ENCODE results near the gene SENP8. TPM values are rescaled to one million over a fixed set of nuclear protein-coding genes. Genes with fewer than 3 reads are reported as not detected.
"Not testable (repeated sequence)": the region's sequence is repeated elsewhere in the genome, so short reads cannot be mapped to it uniquely, and the experiment has no call there.

The SENP8 gene
- total RNA-seq, 2 experiments from 2014 or later, result 3.0 to 3.4 TPM

DNA sequence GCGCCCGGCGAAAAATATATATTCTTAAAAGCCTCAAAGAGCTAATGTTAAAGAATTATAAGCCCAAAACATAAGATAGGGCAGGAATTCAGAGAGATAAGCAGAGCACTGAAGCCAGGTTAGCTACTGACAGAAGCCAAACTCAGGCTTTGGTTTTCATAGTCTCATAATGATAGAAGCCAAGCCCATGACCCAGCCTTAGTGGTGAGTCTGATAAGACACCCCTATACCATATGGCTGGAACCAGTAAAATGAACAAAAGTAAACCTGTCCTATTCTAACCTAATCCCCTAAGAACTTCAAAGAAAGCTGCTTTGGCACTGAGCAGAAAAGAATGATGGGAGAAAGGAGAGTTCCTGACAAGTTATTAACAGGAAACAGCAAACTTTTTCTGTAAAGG lies 26.2 kb upstream of the SENP8 start:
- H3K27ac Mint-ChIP-seq, result no peak overlapping the region
- no peaks in the 10 kb centered on the region for H3K4me1 Mint-ChIP-seq
- H3K36me3 Mint-ChIP-seq (ENCODE audit: low read depth), result peaks cover 11% of the 10 kb centered on the region
- H3K4me3 Mint-ChIP-seq, result no peak overlapping the region
- ChIA-PET CTCF (interaction anchor here (0.6 to 1.1 kb wide), 2 partner anchors 9 to 71 kb away, joined by 3 read pairs; no protein-coding TSS in a partner anchor), POLR2A (no interaction called here)
- no peaks in the 10 kb centered on the region for H3K27me3 Mint-ChIP-seq
- H3K9me3 Mint-ChIP-seq (ENCODE audit: low read depth), result no peaks in the 10 kb centered on the region
- intact Hi-C loops (cut with DNase I, micrococcal nuclease), result no loop called here
- ATAC-seq, result no peak
- DNase-seq, result no peak

DNA sequence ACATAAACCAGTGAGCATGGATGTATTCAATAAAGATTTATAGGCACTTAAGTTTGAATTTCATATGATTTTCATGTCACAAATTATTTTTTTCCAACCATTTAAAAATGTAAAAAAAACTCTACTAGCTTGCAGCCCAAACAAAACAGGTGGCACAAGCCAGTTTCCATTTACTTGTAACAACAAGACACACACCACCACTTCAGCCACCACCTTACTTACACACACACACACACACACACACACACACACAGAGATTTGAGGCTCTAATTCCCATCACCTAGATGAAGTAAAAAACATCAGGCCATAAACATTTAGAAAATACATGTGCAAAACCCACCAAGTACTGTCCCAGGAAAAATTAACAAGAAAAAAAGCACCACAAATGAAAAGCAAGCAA lies 25.5 kb upstream of the SENP8 start:
- ATAC-seq (no peak), DNase-seq (no peak)
- POLR2A ChIA-PET, result no interaction called here
- no peaks in the 10 kb centered on the region for H3K4me1 Mint-ChIP-seq
- H3K36me3 Mint-ChIP-seq (ENCODE audit: low read depth), result peaks cover 8% of the 10 kb centered on the region
- CTCF ChIA-PET, result interaction anchor here (0.5 to 1.1 kb wide), 2 partner anchors 19 to 72 kb away, joined by 3 read pairs; no protein-coding TSS in a partner anchor
- intact Hi-C loops (cut with DNase I, micrococcal nuclease), result no loop called here
- H3K9me3 Mint-ChIP-seq (ENCODE audit: low read depth), result no peaks in the 10 kb centered on the region
- H3K27me3 Mint-ChIP-seq, result no peaks in the 10 kb centered on the region
- H3K4me3 Mint-ChIP-seq, result no peak overlapping the region
- H3K27ac Mint-ChIP-seq, result no peak overlapping the region

DNA sequence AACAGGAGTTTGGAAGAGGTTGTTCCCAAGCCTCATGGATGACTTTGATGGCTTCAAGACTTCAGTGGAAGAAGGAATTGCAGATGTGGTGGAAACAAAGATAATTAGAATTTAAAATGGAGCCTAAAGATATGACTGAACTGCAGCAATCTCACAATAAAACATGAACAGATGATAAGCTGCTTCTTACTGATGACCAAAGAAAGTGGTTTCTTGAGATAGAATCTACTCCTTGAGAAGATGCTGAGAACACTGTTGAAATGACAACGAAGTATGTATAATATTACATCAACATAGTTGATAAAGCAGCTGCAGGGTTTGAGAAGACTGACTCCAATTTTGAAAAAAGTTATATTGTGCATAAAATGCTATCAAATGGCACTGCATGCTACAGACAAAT lies 21.4 kb upstream of the SENP8 start:
- no peaks in the 10 kb centered on the region for H3K9me3 Mint-ChIP-seq (ENCODE audit: low read depth)

DNA sequence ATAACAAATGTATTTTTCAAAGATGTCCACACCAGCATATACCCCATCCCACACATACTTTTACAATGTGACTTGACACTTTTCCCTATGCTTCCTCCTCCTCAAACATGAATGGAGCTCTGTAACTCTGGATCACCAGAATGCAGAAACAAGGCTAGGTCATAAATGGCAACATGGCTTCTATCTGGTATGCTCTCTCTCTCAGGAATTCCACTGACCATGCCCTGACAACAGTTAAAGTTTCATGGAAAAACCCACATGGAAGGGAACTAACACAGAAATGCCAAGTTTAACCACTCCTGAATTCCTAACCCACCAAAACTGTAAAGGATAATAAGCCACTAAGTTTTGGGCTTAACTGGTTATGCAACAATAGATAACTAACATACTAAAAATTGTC lies 20.2 kb upstream of the SENP8 start:
- Mint-ChIP-seq H3K4me3 (no peak overlapping the region), H3K9me3 (ENCODE audit: low read depth) (no peaks in the 10 kb centered on the region), H3K4me1 (no peaks in the 10 kb centered on the region), H3K27ac (no peak overlapping the region), H3K27me3 (no peaks in the 10 kb centered on the region), H3K36me3 (ENCODE audit: low read depth) (peaks cover 5% of the 10 kb centered on the region)
- DNase-seq (no peak), ATAC-seq (no peak)
- intact Hi-C loops (cut with DNase I, micrococcal nuclease), result no loop called here
- CTCF ChIA-PET, result interaction anchor here (0.6 kb wide), 1 partner anchor 108 kb away, joined by 3 read pairs; no protein-coding TSS in a partner anchor
- POLR2A ChIA-PET, result no interaction called here

More for the DNA sequence above, 21.4 kb upstream of the SENP8 start:
- no peak for DNase-seq
- CTCF ChIA-PET, result no interaction called here
- no peaks in the 10 kb centered on the region for H3K4me1 Mint-ChIP-seq
- H3K27me3 Mint-ChIP-seq, result no peaks in the 10 kb centered on the region
- intact Hi-C loops (cut with DNase I, micrococcal nuclease), result no loop called here
- peaks cover 6% of the 10 kb centered on the region for H3K36me3 Mint-ChIP-seq (ENCODE audit: low read depth)
- no peak for ATAC-seq
- H3K4me3 Mint-ChIP-seq, result no peak overlapping the region
- POLR2A ChIA-PET, result no interaction called here
- H3K27ac Mint-ChIP-seq, result no peak overlapping the region

DNA sequence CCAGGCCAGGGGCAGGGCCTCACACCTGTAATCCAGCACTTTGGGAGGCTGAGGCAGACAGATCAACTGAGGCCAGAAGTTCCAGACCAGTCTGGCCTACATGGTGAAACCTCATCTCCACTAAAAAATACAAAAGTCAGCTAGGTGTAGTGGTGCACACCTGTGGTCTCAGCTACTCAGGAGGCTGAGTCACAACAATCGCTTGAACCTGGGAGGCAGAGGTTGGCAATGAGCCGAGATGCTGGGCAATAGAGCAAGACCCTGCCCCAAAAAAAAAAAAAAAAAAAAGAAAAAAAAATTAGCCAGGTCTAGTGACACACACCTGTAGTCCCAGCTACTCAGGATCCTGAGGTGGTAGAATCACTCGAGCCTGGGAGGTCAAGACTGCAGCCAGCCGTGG lies 19.0 kb upstream of the SENP8 start:
- no peaks in the 10 kb centered on the region for H3K9me3 Mint-ChIP-seq (ENCODE audit: low read depth)
- H3K27me3 Mint-ChIP-seq, result no peaks in the 10 kb centered on the region
- intact Hi-C loops (cut with DNase I, micrococcal nuclease), result no loop called here
- peaks cover 5% of the 10 kb centered on the region for H3K36me3 Mint-ChIP-seq (ENCODE audit: low read depth)
- ChIA-PET POLR2A (no interaction called here), CTCF (interaction anchor here (0.6 kb wide), 1 partner anchor 16 kb away, joined by 4 read pairs; no protein-coding TSS in a partner anchor)
- ATAC-seq (no peak), DNase-seq (no peak)
- H3K4me3 Mint-ChIP-seq, result no peak overlapping the region
- no peak overlapping the region for H3K27ac Mint-ChIP-seq
- peaks cover 3% of the 10 kb centered on the region for H3K4me1 Mint-ChIP-seq

DNA sequence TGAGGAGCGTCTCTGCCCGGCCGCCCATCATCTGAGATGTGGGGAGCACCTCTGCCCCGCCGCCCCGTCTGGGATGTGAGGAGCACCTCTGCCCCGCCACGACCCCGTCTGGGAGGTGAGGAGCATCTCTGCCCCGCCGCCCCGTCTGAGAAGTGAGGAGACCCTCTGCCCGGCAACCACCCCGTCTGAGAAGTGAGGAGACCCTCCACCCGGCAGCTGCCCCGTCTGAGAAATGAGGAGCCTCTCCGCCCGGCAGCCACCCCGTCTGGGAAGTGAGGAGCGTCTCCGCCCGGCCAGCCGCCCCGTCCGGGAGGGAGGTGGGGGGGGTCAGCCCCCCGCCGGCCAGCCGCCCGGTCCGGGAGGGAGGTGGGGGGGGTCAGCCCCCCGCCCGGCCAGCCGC lies 17.7 kb upstream of the SENP8 start:
- ATAC-seq; DNase-seq; H3K36me3 Mint-ChIP-seq (ENCODE audit: low read depth); H3K4me3 Mint-ChIP-seq; CTCF ChIA-PET; H3K4me1 Mint-ChIP-seq; H3K9me3 Mint-ChIP-seq (ENCODE audit: low read depth); H3K27me3 Mint-ChIP-seq; H3K27ac Mint-ChIP-seq; intact Hi-C loops (cut with DNase I, micrococcal nuclease); POLR2A ChIA-PET: not testable (repeated sequence)

- ChIA-PET CTCF (interaction anchor here (2.2 kb wide), 1 partner anchor 51 kb away, joined by 10 read pairs; no protein-coding TSS in a partner anchor), POLR2A (interaction anchor here (0.6 kb wide), 2 partner anchors 9 to 125 kb away, joined by 3 to 4 read pairs; no protein-coding TSS in a partner anchor)
- Mint-ChIP-seq H3K27ac (no peak overlapping the region), H3K27me3 (no peaks in the 10 kb centered on the region), H3K4me3 (no peak overlapping the region), H3K9me3 (ENCODE audit: low read depth) (no peaks in the 10 kb centered on the region), H3K36me3 (ENCODE audit: low read depth) (no peaks in the 10 kb centered on the region), H3K4me1 (peaks cover 6% of the 10 kb centered on the region)
- intact Hi-C loops (cut with DNase I, micrococcal nuclease), result no loop called here
- DNase-seq (no peak), ATAC-seq (no peak)
Measured at GRCh38 chr15:72105111-72105510, 13.1 kb upstream of the SENP8 start.

DNA sequence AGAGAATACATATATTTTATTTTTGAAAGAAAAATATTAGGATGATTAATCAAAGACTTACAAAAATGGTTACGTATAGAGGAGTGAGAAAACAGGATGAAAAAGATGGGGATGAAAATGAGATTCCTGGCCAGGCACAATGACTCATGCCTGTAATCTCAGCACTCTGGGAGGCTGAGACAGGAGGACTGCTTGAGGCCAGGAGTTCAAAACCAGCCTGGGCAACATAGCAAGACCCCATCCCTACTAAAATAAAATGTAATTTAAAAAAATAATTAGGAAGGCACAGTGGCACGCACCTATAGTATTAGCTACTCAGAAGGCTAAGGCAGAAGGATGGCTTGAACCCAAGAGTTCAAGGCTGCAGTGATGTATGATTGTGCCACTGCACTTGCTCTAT lies 12.1 kb upstream of the SENP8 start:
- intact Hi-C loops (cut with DNase I, micrococcal nuclease), result no loop called here
- DNase-seq, result no peak
- no peaks in the 10 kb centered on the region for H3K9me3 Mint-ChIP-seq (ENCODE audit: low read depth)
- H3K4me1 Mint-ChIP-seq, result peaks cover 6% of the 10 kb centered on the region
- H3K36me3 Mint-ChIP-seq (ENCODE audit: low read depth), result no peaks in the 10 kb centered on the region
- POLR2A ChIA-PET, result no interaction called here
- no peak overlapping the region for H3K4me3 Mint-ChIP-seq
- no peak for ATAC-seq
- CTCF ChIA-PET, result no interaction called here
- H3K27me3 Mint-ChIP-seq, result no peaks in the 10 kb centered on the region
- H3K27ac Mint-ChIP-seq, result no peak overlapping the region

DNA sequence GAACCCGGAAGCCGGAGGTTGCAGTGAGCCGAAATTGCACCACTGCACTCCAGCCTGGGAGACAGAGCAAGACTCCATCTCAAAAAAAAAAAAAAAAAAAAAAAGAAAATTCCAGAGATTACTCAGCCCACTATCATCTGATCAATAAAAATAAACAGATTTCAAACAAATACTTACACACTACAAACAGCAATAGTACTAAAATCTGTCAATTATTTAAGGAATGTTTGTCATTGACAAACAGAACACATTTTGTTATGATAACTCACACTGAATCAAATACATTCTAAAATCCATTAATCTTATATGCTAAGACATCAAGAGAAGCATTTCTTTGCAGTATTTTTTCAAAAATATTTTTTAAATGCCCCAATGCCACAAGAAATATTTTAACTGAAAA lies 7.8 kb upstream of the SENP8 start:
- no peak overlapping the region for H3K27ac Mint-ChIP-seq
- H3K27me3 Mint-ChIP-seq, result no peaks in the 10 kb centered on the region
- no peak overlapping the region for H3K4me3 Mint-ChIP-seq
- no peak for ATAC-seq
- POLR2A ChIA-PET, result no interaction called here
- H3K4me1 Mint-ChIP-seq, result peaks cover 17% of the 10 kb centered on the region
- DNase-seq, result no peak
- no peaks in the 10 kb centered on the region for H3K36me3 Mint-ChIP-seq (ENCODE audit: low read depth)
- CTCF ChIA-PET, result no interaction called here
- intact Hi-C loops (cut with DNase I, micrococcal nuclease), result no loop called here
- no peaks in the 10 kb centered on the region for H3K9me3 Mint-ChIP-seq (ENCODE audit: low read depth)

- intact Hi-C loops (cut with DNase I, micrococcal nuclease), result no loop called here
- Mint-ChIP-seq H3K27me3 (no peaks in the 10 kb centered on the region), H3K27ac (no peak overlapping the region), H3K9me3 (ENCODE audit: low read depth) (no peaks in the 10 kb centered on the region), H3K4me3 (no peak overlapping the region), H3K36me3 (ENCODE audit: low read depth) (no peaks in the 10 kb centered on the region), H3K4me1 (peaks cover 31% of the 10 kb centered on the region)
- POLR2A ChIA-PET, result no interaction called here
- ATAC-seq, result no peak
- no peak for DNase-seq
- CTCF ChIA-PET, result interaction anchor here (0.7 kb wide), 1 partner anchor 284 kb away, joined by 3 read pairs; no protein-coding TSS in a partner anchor
Measured at GRCh38 chr15:72112116-72112515, 6.1 kb upstream of the SENP8 start.

GRCh38 chr15:72112805-72113204 lies 5.4 kb upstream of the SENP8 start:
- ChIA-PET CTCF (interaction anchor here (1.0 kb wide), 1 partner anchor 9 kb away, joined by 3 read pairs; no protein-coding TSS in a partner anchor), POLR2A (interaction anchor here (0.5 kb wide), 1 partner anchor 70 kb away, joined by 4 read pairs; no protein-coding TSS in a partner anchor)
- Mint-ChIP-seq H3K4me3 (no peak overlapping the region), H3K9me3 (ENCODE audit: low read depth) (no peaks in the 10 kb centered on the region), H3K27me3 (no peaks in the 10 kb centered on the region), H3K4me1 (peaks cover 31% of the 10 kb centered on the region), H3K36me3 (ENCODE audit: low read depth) (no peaks in the 10 kb centered on the region), H3K27ac (no peak overlapping the region)
- ATAC-seq (no peak), DNase-seq (no peak)
- intact Hi-C loops (cut with DNase I, micrococcal nuclease), result no loop called here

GRCh38 chr15:72113347-72114031 lies 4.7 kb upstream of the SENP8 start:
- ChIA-PET CTCF (interaction anchor here (0.6 to 1.2 kb wide), 4 partner anchors 9 to 340 kb away, joined by 3 to 5 read pairs (median 3); no protein-coding TSS in a partner anchor), POLR2A (interaction anchor here (0.5 to 0.6 kb wide), 2 partner anchors 125 to 166 kb away, joined by 3 read pairs; no protein-coding TSS in a partner anchor)
- Mint-ChIP-seq H3K27ac (no peak overlapping the region), H3K4me3 (no peak overlapping the region), H3K36me3 (ENCODE audit: low read depth) (no peaks in the 10 kb centered on the region), H3K4me1 (peaks cover 27% of the 10 kb centered on the region), H3K9me3 (ENCODE audit: low read depth) (no peaks in the 10 kb centered on the region), H3K27me3 (no peaks in the 10 kb centered on the region)
- intact Hi-C loops (cut with DNase I, micrococcal nuclease), result no loop called here
- ATAC-seq (no peak), DNase-seq (no peak)
